NCI-H524 (cell line): ENCODE measurements around the gene FCGR2B.
"Not testable (repeated sequence)": the region's sequence is repeated elsewhere in the genome, so short reads cannot be mapped to it uniquely, and the experiment has no call there.

ENCODE experiments used
- DNase-seq, 2 experiments: peaks; one replicate each; lab custom pipeline; 2025; lab: John Stamatoyannopoulos, UW

Gene FCGR2B

GRCh38 chr1:161706113-161706481 lies 43.2 kb downstream of the FCGR2B start:
- no peak for DNase-seq

DNA sequence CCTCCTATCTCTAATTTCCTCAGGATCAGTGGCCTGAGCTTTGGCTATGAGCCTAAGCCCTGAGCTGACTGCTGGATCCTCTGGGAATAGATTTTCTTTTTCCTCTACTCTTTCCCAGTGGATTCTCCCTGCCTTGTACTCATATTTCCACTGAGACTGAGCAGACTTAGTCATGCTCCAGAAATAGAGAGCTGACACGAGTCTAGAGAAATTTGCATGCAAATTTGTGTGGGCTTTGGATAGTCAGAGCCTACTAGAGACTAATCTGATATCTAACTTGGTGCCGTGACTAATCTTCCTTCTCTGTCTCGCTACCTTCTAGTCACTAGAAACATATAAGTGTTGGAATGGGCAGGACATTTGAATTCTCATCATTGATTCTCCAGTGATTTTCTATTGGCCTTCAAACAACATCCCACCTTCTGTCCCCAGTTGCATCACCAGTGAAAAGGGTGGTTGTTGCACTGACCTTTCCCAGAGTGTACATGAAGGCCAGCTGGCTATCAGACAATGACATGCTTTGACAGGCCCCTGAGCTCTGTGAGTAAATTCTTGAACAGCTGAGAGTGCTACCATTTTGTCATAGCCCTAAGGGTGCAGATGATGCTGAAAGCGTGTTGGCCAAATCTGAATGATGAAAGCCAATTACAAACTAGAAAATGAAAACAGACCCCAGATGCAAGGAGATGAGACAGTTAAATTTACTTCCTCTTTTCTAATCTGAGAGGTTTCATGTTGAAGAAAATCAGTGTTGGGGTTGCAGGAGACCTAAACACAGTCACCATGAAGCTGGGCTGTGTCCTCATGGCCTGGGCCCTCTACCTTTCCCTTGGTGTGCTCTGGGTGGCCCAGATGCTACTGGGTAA lies 43.8 kb downstream of the FCGR2B start, which contains the start of gene FCRLA:
TSS of gene FCRLA (plus strand) at position 748 of the 866 bp plus-strand sequence. CDS start at position 784, 36 bp downstream.
- no peak for DNase-seq

DNA sequence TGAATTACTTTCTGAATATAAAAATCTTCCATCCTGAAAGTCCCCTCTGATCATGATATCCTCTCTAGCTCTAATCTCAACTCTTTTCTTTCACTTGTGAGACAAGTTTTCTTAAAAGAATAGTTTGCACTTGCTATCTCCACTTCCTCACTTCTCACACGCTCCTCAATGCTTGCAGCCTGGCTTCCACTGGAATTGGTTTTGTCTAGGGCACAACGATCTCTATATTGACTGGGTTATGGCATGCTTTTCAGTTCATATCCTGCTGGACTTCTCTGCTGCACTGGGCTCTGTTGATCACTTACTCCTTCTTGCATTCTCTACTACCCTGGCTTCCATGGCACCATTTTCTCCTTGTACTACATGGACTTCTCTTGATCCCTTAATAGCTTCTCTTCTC lies 44.6 kb downstream of the FCGR2B start:
- no peak for DNase-seq

GRCh38 chr1:161709373-161709772 lies 46.4 kb downstream of the FCGR2B start:
- DNase-seq: no peak

DNA sequence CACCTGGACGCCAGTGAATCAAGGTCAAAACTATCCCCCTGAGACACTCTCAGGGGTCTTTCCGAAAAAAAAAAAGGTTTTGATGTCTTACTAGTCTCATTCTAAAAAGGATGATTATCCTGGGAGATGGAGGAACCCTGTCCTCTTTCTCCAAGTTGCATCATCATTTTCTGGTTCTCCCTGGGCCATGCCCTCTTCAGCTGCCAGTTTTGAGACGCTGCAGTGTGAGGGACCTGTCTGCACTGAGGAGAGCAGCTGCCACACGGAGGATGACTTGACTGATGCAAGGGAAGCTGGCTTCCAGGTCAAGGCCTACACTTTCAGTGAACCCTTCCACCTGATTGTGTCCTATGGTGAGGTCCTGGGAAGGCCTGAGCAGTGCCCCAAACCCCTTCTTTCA lies 47.6 kb downstream of the FCGR2B start:
- DNase-seq: no peak

DNA sequence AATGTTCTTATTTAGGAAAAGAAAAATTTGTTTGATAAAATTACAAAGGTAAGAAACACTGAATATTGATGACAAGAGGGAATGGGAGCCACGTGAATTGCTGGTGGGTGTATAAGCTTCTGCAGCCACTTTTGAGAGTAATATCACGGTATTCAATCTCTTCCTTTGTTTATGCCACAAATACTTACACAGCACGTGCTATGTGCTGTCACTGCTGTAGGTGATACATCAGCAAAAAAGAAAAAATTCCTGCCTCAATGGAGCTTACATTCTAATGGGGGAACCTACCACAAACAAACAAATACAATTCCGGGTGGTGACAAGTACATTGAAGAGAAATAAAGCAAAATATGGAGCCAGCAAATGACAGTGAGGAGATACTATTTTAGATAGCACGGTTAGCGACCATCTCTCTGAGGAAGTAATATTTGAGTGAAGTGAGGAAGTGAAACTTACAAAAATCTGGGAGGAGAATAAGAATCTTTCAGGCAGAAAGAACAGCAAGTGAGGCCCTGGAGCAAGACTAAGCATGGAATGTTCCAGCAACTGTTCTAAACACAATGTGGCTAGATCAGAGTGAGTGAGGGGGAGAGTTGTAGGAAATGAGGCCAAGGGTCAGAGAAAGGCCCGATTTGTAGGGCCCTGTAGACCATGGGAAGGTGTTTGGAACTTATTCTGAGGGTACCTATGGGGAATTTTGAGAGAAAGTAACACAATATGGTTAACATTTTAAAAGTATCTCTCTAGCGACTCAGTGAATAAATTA lies 55.8 kb downstream of the FCGR2B start:
- DNase-seq: no peak

DNA sequence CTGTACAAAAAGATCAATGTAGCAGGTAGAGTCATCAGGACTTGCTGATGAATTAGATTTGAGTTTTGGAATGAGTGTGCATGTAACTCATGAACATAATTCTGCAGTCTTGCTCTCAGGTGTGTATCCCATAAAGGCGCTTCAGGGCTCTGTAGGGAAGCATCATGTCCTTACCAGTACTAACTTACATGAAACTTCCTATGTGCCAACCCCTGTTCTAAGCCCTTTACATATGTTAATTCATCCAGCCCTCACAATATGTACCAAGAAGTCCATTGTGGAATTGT lies 56.3 kb downstream of the FCGR2B start:
- DNase-seq: no peak

DNA sequence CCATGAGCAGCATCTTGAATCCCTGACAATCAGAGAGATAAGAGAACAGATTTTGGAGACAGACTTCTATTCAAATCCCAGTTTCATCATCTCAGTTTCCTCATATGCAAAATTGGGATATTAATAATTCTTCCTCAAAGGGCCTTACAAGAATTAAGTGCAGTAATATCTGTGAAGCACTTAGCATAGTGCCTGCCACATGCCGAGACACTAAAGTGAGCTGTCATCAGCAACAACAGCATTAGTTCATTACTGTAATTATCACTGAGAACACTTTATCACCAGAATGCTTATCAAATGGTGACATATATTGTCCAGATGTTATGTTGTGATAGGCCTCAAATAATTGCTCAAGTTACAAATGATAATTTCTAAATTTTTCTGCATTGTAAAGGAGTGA lies 57.5 kb downstream of the FCGR2B start:
- DNase-seq: no peak

- no peak for DNase-seq
Measured at GRCh38 chr1:161720956-161721737, 58.2 kb downstream of the FCGR2B start, which contains the start of gene FCRLB. TSS of gene FCRLB (plus strand) at chr1:161721544. CDS start at chr1:161722673, 1,129 bp downstream.

- no peak for DNase-seq
Measured at GRCh38 chr1:161721738-161722343, 58.9 kb downstream of the FCGR2B start.

- no peak for DNase-seq
Measured at GRCh38 chr1:161722406-161722805, 59.5 kb downstream of the FCGR2B start.

- no peak for DNase-seq
Measured at GRCh38 chr1:161723459-161724141, 60.7 kb downstream of the FCGR2B start.

DNA sequence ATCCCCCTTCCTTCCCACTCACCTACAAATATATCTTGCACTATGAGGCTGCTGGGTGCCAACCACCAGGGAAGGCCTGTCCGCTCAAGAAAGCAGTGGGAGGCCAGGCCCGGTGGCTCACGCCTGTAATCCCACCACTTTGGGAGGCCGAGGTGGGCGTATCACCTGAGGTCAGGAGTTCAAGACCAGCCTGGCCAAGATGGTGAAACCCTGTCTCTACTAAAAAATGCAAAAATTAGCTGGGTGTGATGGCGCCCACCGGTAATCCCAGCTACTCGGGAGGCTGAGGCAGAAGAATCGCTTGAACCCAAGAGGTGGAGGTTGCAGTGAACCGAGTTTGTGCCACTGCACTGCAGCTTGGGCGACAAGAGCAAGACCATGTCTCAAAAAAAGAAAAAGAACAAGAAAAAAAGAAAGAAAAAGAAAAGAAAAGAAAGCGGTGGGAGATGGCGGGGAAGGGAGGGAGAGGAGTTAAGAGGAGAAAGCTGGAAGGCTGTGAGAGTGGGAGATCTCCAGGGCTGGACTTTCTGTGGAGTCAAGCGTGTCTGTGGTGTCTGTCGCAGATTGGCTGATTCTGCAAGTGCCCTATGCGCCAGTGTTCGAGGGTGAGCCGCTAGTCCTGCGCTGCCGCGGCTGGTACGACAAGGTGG lies 62.4 kb downstream of the FCGR2B start:
- not testable (repeated sequence) for DNase-seq

DNA sequence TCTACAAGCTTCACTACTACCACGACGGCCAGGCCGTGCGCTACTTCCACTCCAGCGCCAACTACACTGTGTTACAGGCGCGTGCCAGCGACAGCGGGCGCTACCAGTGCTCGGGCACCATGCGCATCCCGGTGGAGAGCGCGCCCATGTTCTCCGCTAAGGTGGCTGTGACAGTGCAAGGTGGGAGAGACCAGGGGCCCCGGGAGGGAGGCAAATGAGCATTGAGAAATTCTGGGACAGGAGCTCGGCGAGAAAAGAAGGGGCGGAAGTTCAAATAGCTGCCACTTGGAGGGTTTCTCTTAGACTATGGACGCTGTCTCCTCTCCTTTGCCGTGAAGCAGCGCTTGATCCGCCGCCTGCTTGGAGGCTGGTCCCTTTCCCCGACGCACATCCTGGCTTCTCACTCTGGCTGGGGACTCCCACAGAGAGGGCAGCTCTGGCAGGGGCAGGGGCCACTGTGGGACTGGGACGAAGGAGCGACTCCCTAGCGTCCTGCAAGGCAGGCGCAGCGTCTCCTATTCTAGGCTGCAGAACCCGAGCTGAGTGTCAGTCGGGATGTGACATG lies 63.0 kb downstream of the FCGR2B start:
- DNase-seq: peak in 1 of 2 experiments; percentile 60

DNA sequence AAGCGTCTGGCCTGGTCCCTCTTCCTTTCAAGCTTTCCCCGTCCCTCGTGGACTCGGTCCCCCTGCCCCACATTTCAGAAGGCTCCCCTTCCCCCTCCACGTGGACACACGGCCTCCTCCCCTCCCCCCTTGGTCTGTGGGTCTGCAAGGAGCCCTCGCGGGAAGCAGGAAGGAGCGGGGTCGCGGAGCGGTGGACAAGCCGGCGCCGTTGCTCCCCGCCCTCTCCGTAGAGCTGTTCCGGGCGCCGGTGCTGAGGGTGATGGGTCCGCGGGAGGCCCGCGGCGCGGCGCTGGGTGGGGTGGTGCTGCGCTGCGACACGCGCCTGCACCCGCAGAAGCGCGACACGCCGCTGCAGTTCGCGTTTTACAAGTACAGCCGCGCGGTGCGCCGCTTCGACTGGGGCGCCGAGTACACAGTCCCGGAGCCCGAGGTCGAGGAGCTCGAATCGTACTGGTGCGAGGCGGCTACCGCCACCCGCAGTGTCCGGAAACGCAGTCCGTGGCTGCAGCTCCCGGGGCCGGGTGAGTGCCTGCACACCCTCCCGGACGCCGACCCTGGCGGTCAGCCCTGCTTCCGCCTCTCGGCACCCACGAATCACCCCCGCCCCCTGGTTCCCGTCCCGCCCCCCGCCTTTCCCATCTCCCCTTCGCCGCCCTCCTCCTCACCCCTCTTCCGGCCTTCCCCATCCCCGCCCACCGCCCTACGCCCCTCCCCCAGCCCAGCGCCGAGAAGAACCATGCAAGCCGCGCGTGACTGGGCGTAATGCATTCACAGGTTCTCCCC lies 63.7 kb downstream of the FCGR2B start:
- DNase-seq: peak; percentile 50 to 73

GRCh38 chr1:161727256-161727924 lies 64.4 kb downstream of the FCGR2B start:
- DNase-seq: peak; percentile 30 to 40
